Measurements from ENCODE around the gene LRIT2. TPM values are rescaled to one million over a fixed set of nuclear protein-coding genes. Genes with fewer than 3 reads are reported as not detected.
"Not testable (repeated sequence)": the region's sequence is repeated elsewhere in the genome, so short reads cannot be mapped to it uniquely, and the experiment has no call there.

The LRIT2 gene
- total RNA-seq, 1 experiment from 2014 or later: not detected

DNA sequence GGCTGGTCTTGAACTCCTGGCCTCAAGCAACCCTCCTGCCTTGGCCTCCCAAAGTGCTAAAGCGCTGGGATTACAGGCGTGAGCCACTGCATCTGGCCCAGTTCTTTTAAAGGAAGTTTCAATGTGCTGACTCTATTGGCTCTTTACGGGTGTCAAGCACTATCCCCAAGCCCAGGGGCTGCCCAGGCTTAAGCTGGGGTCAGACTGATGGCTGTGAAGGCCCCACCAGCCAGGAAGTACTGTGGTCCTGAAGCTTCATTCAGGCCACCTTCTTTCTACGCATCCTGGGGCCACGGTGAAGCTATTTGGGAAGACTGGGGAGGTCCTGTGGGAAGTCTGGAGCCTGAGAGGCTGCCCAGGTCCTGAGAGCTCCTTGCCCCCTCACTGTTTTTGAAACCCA, 43.7 kb downstream of the LRIT2 start:
- intact Hi-C loops (cut with micrococcal nuclease; ENCODE audit: unreplicated experiment) (no loop called here), in situ Hi-C loops (cut with HindIII; ENCODE audit: low pct_unique_long_range_greater_than_20kb, low sequenced_read_pairs) (no loop called here)
- Histone ChIP-seq H3K4me1 (ENCODE audit: control insufficient read depth, insufficient read depth, low read length) (no peaks in the 10 kb centered on the region), H3K4me3 (ENCODE audit: low read depth in 2 of 2, low read length in 2 of 2) (no peak overlapping the region), H3K27me3 (ENCODE audit: control insufficient read depth, insufficient read depth, low read length) (no peaks in the 10 kb centered on the region), H3K36me3 (ENCODE audit: control insufficient read depth, insufficient read depth, low read length) (no peaks in the 10 kb centered on the region), H3K9me3 (ENCODE audit: control insufficient read depth, insufficient read depth, low read depth, low read length) (no peaks in the 10 kb centered on the region), H3K27ac (ENCODE audit: low read length) (no peak overlapping the region)
- ChIA-PET POLR2A (no interaction called here), CTCF (no interaction called here)
- ATAC-seq (no peak), DNase-seq (ENCODE audit: low read depth, low spot score) (no peak)
- no TSS peak for BruUV-seq (replicated peaks)
- TF ChIP-seq SIN3A (IDR thresholded peaks at IDR 0.05; ENCODE audit: borderline replicate concordance, insufficient read depth, low read depth, low read length): no peak
- no peak for TF ChIP-seq TCF7L2 (IDR thresholded peaks at IDR 0.05; ENCODE audit: low read depth, low read length)
- TF ChIP-seq, protein P1, sequence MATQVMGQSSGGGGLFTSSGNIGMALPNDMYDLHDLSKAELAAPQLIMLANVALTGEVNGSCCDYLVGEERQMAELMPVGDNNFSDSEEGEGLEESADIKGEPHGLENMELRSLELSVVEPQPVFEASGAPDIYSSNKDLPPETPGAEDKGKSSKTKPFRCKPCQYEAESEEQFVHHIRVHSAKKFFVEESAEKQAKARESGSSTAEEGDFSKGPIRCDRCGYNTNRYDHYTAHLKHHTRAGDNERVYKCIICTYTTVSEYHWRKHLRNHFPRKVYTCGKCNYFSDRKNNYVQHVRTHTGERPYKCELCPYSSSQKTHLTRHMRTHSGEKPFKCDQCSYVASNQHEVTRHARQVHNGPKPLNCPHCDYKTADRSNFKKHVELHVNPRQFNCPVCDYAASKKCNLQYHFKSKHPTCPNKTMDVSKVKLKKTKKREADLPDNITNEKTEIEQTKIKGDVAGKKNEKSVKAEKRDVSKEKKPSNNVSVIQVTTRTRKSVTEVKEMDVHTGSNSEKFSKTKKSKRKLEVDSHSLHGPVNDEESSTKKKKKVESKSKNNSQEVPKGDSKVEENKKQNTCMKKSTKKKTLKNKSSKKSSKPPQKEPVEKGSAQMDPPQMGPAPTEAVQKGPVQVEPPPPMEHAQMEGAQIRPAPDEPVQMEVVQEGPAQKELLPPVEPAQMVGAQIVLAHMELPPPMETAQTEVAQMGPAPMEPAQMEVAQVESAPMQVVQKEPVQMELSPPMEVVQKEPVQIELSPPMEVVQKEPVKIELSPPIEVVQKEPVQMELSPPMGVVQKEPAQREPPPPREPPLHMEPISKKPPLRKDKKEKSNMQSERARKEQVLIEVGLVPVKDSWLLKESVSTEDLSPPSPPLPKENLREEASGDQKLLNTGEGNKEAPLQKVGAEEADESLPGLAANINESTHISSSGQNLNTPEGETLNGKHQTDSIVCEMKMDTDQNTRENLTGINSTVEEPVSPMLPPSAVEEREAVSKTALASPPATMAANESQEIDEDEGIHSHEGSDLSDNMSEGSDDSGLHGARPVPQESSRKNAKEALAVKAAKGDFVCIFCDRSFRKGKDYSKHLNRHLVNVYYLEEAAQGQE (IDR thresholded peaks at IDR 0.05; ENCODE audit: insufficient read depth in 1 of 2, low read depth in 2 of 2, low read length in 1 of 2): no peak
- TF ChIP-seq, protein P2, sequence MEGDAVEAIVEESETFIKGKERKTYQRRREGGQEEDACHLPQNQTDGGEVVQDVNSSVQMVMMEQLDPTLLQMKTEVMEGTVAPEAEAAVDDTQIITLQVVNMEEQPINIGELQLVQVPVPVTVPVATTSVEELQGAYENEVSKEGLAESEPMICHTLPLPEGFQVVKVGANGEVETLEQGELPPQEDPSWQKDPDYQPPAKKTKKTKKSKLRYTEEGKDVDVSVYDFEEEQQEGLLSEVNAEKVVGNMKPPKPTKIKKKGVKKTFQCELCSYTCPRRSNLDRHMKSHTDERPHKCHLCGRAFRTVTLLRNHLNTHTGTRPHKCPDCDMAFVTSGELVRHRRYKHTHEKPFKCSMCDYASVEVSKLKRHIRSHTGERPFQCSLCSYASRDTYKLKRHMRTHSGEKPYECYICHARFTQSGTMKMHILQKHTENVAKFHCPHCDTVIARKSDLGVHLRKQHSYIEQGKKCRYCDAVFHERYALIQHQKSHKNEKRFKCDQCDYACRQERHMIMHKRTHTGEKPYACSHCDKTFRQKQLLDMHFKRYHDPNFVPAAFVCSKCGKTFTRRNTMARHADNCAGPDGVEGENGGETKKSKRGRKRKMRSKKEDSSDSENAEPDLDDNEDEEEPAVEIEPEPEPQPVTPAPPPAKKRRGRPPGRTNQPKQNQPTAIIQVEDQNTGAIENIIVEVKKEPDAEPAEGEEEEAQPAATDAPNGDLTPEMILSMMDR (IDR thresholded peaks at IDR 0.05): no peak
- no peak for TF ChIP-seq POLR2AphosphoS5 (IDR thresholded peaks at IDR 0.05; ENCODE audit: low read depth, low read length)

DNA sequence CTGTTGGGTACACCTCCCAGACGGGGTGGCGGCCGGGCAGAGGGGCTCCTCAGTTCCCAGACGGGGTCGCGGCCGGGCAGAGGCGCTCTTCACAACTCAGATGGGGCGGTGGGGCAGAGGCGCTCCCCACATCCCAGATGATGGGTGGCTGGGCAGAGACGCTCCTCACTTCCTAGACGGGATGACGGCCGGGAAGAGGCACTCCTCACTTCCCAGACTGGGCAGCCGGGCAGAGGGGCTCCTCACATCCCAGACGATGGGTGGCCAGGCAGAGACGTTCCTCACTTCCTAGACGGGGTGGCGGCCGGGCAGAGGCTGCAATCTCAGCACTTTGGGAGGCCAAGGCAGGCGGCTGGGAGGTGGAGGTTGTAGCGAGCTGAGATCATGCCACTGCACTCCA, 45.0 kb downstream of the LRIT2 start:
- ATAC-seq; BruUV-seq (replicated peaks); CTCF ChIA-PET; H3K9me3 ChIP-seq (ENCODE audit: control insufficient read depth, insufficient read depth, low read depth, low read length); H3K27ac ChIP-seq (ENCODE audit: low read length); intact Hi-C loops (cut with micrococcal nuclease; ENCODE audit: unreplicated experiment); H3K4me3 ChIP-seq (ENCODE audit: low read depth in 2 of 2, low read length in 2 of 2); H3K27me3 ChIP-seq (ENCODE audit: control insufficient read depth, insufficient read depth, low read length); POLR2A ChIA-PET; DNase-seq (ENCODE audit: low read depth, low spot score); H3K36me3 ChIP-seq (ENCODE audit: control insufficient read depth, insufficient read depth, low read length); in situ Hi-C loops (cut with HindIII; ENCODE audit: low pct_unique_long_range_greater_than_20kb, low sequenced_read_pairs); H3K4me1 ChIP-seq (ENCODE audit: control insufficient read depth, insufficient read depth, low read length): not testable (repeated sequence)

DNA sequence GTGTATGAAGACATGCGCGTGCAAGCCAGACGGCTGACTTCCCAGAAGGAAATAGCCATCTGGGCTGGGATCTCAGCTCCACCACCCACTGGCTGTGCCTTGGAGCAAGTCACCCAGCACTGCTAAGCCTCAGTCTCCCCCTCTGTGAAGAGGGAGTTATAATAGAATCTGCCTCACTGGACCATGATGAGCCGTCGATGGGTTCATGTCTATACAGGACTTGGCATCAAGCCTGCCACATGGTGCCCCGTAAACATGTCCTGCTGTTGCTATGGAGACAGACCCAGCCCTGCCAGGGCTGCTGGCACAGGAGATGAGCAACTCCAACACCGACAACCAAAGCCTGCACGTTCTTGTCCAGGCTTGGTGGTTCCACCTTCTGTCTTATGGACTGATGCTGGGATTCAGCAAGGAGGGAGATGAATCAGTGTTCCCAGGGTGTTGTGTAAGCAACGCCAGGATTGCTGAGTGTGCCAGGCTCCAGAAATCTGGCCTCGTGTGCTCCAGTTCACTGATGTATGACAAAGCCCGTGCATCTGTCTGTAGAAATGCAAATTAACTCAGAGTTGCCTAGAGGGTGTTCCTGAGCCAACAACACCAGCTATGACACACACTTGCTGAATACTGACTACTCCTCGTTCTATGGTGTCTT, 46.2 kb downstream of the LRIT2 start:
- no peaks in the 10 kb centered on the region for H3K27me3 ChIP-seq (ENCODE audit: control insufficient read depth, insufficient read depth, low read length)
- TF ChIP-seq SIN3A (IDR thresholded peaks at IDR 0.05; ENCODE audit: borderline replicate concordance, insufficient read depth, low read depth, low read length): no peak
- DNase-seq (ENCODE audit: low read depth, low spot score): no peak
- no peak overlapping the region for H3K4me3 ChIP-seq (ENCODE audit: low read depth in 2 of 2, low read length in 2 of 2)
- ChIA-PET POLR2A (no interaction called here), CTCF (no interaction called here)
- no peaks in the 10 kb centered on the region for H3K9me3 ChIP-seq (ENCODE audit: control insufficient read depth, insufficient read depth, low read depth, low read length)
- intact Hi-C loops (cut with micrococcal nuclease; ENCODE audit: unreplicated experiment): no loop called here
- H3K36me3 ChIP-seq (ENCODE audit: control insufficient read depth, insufficient read depth, low read length): no peaks in the 10 kb centered on the region
- no peaks in the 10 kb centered on the region for H3K4me1 ChIP-seq (ENCODE audit: control insufficient read depth, insufficient read depth, low read length)
- no TSS peak for BruUV-seq (replicated peaks)
- peak; percentile 44 for ATAC-seq
- in situ Hi-C loops (cut with HindIII; ENCODE audit: low pct_unique_long_range_greater_than_20kb, low sequenced_read_pairs): no loop called here
- H3K27ac ChIP-seq (ENCODE audit: low read length): no peak overlapping the region
